DMS114 treated with DMSO at 0.1 percent for 48 hours (cell line): ENCODE results near the gene GASK1B.

Source experiments
- DNase-seq: peaks from one replicate; lab custom pipeline; 2025; ENCODE audit not compliant: unreplicated experiment; lab: John Stamatoyannopoulos, UW

Gene GASK1B

GRCh38 chr4:158189422-158189821, 16.6 kb upstream of the GASK1B start:
- DNase-seq = no peak

DNA sequence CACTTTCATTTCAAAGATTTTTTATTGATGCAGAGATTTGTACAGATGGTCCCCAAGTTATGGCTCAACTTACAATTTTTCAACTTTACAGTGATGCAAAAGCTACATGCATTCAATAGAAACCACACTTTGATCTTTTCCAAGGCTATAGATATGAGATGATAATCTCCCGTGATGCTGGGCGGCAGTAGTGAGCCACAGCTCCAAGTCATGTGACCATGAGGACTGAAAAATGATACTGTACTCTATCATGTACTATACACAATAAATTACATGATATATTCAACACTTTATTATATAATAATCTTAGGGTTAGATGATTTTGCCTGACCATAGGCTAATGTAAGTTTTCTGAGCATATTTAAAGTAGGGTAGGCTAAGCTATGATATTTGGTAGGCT, 14.0 kb upstream of the GASK1B start:
- no peak for DNase-seq

GRCh38 chr4:158182736-158183135, 9.9 kb upstream of the GASK1B start:
- DNase-seq = peak; percentile 70

DNA sequence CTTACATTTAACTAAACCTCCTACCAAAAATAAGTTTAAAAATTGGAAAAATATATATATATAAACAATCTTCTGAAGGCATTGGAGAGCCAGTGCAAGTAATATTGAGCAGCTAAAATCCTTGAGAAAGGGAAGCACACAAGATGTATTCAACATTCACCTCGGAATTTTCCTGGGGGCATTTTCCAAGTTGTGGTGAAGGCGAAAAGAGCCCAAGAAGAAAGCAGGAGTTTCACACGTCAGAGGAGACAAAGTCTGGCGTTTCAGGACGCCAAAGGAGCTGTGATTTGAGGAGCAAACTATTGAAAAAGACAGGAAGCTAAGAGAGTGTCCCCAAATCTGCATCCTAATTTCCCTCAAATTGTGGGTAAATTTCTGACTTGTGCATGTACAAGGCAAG, 9.1 kb upstream of the GASK1B start:
- DNase-seq = no peak

GRCh38 chr4:158179465-158179864, 6.6 kb upstream of the GASK1B start:
- DNase-seq = no peak

GRCh38 chr4:158176776-158177175, 4.0 kb upstream of the GASK1B start:
- no peak for DNase-seq

GRCh38 chr4:158176108-158176507, 3.3 kb upstream of the GASK1B start:
- DNase-seq = no peak

DNA sequence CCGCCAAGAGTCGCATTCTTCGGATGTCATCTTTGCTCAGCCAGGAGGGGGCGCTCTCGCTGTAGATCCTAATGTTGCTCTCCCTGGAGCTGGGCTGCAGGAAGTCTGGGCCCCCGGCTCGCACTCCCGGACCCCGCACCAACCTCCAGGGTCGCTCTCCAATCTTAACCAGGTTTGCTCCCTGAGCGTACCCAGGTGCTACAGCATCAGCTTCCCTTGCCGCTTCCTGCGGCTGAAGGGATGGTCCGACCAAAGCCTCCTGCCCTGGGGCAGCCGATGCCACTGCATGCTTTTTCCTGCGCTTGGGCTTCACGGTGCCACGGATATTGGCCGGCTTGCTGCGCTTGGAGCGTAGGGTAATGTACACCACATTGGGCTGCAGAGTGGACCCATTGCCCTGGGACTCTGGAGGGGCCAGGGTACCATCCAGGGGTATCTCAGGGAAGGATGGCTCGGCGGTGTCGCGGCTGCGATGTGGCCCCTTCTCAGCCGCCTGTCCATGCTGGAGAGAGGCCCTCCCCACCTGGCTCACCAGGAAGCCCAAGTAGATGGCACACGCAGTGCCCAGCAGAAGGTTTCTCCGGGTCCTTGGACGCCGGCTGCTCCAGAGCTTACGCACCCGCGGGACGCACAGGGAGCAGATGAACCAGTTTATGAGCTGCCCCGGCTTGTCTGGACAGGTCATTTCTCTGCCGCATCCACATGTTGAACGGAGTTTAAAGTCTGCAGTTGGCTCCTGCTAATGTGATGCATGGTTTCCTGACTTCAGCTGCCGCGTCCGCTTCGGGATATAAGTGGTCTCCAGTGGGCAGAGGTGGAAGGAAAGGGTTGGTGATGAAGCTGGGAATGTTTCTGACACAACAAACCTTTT, 1.9 kb downstream of the GASK1B start:
- DNase-seq = no peak

DNA sequence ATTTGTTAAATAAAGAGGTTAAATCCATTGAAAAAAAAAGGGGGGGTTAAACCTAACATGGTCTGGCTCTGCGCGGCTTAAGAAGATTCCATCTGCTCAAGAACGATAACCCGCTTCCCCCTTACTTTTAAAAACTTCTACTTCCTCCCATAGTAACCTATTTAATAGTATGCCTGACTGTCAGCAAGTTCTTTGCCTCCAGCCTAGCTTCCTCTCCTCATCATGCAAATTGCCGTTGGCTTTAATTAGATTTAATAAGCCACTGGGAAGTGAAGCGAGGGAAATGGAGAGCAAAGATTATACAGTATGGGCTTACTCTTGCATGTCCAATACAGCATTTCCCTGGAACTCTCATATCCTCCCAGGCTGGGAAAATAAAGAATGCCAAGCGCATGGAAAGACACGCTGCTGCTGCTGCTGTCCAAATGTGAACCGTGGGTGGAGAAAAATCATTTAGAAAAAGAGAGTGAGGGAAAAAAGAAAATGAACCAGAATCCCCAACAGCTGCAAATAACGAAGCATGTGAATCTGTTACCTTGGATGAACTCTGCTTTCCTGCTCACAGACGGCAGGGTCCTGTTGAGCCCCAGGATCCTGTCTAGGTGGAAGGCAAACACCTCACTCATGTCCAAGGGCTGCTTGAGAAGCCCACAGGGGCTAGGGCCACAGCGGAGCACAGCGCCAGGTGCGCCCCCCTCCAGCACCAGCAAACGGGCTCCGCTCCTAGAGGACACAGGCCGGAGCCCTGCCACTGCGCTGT, 2.7 kb downstream of the GASK1B start:
- no peak for DNase-seq

- no peak for DNase-seq
These were observed 3.3 kb downstream of the GASK1B start for GRCh38 chr4:158169506-158169905.

GRCh38 chr4:158168606-158169005, 4.2 kb downstream of the GASK1B start:
- DNase-seq = no peak

- DNase-seq = no peak
These were observed 6.1 kb downstream of the GASK1B start for GRCh38 chr4:158166701-158167100.

GRCh38 chr4:158164768-158165213, 8.0 kb downstream of the GASK1B start:
- no peak for DNase-seq

- DNase-seq = no peak
These were observed 8.7 kb downstream of the GASK1B start for GRCh38 chr4:158163941-158164767.

DNA sequence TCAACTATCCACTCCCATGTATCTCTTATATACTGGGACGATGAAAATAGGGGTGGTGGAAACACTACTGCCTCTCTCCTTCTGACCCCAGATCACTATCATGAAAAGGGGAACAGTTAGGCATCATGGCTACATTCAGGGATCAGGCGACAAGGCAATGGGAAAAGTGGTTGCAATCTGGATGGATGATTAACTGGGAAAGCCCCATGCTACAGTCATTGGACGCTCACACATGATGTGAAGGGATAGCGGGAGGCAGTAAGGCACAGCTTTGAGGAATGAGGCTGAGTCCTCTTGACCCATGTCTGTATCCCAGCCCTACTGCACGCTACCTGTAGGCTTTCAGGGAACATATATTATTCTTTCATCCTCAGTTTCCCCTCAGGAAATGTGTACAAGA, 10.2 kb downstream of the GASK1B start:
- no peak for DNase-seq

DNA sequence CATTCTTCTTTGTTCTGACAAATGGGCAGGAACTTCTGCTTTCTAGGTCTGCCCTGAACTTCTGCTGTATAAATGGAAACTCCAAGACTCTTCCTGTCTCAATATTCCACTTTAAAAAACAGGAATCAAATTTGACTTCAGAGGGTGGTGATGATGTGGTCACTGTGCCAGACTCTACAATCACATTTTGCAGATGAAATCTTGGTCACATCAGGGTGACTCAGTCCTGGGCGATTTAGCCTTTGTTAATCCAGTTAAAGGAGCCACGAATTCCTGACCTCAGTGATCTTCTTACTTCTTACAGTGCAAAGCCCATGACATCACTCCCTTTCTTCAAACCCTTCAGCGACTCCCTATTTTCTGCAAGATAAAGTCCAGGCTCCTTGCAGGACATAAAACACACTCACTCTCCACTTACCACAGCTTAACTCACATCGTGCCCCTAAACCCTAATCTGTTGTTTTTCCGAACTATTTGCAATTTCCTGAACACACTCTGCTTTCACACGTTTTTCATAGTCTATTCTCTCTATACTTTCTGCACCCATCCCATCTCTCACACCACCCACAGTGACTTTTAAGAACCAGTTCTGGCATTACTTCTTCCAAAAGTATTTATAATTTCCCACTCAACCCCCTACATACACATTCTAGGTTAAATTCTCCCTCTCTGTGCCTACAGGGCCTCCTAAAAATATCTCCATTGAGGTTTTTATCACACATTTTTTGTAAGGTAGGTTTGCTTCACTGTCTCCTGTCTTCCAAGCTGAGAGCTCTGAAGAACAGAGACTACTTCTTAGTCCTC, 11.1 kb downstream of the GASK1B start:
- DNase-seq = no peak

GRCh38 chr4:158159718-158160094, 13.1 kb downstream of the GASK1B start:
- DNase-seq = no peak

GRCh38 chr4:158159054-158159717, 13.6 kb downstream of the GASK1B start:
- no peak for DNase-seq

DNA sequence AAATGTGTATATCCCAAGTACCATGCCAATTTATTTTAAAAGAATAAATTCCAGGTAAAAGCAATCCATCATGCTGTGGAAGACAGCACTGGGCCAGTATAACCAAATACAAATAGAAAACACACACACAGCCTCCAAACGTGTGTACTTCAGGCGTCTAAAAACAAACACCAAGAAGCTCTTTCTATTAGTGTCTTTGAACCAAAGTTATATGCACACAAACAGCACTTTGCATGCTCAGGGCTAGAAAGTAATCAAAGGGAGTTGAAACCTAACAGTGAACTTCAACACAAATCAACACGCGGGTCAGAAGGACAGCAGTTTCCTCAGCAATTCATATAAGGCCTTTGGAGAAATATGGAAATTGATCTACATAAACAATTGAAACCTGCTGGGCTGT, 15.4 kb downstream of the GASK1B start:
- no peak for DNase-seq
